Adrenal gland (tissue), 5 donors: ENCODE results near the gene GALK2.

Experiments used
- CTCF ChIP-seq, 6 experiments: fragments of 450-650 bp in 4 of 6; fragments of 200-600 bp in 2 of 6; sonication (generic) in 1 of 6; IDR thresholded peaks; 1 replicate in 5 of 6; 2 replicates in 1 of 6; pipeline versions ENCODE4 v1.5.1 to v1.8.0; 2016 to 2021; ENCODE audit warnings: antibody characterized with exemption in 6 of 6, mild to moderate bottlenecking in 2 of 6, moderate library complexity in 1 of 6
- POLR2A ChIP-seq, 2 donors: fragments of 450-650 bp; IDR thresholded peaks; one replicate each; pipeline ENCODE4 v1.6.1; 2017; ENCODE audit warnings: antibody characterized with exemption in 2 of 2, mild to moderate bottlenecking in 2 of 2, moderate library complexity in 1 of 2
- donor health status: DM: no; HTN: no; CAD: no.

- TF ChIP-seq CTCF (IDR thresholded peaks at IDR 0.05): no peak
- TF ChIP-seq POLR2A (IDR thresholded peaks at IDR 0.05): no peak
These were observed 18.9 kb downstream of the GALK2 start for GRCh38 chr15:49188933-49189332.
